Measurements from ENCODE around the gene CANT1.

Gene CANT1

GRCh38 chr17:79020631-79021301 is 11.2 kb upstream of the CANT1 start:
- peak overlapping the region; percentile 17 for H3K27ac ChIP-seq (ENCODE audit: low read depth, low read length)
- H3K9ac ChIP-seq (ENCODE audit: low read length): no peak overlapping the region
- no peak overlapping the region for H3K4me3 ChIP-seq (ENCODE audit: low read length)
- peaks cover 13% of the 10 kb centered on the region for H3K4me1 ChIP-seq (ENCODE audit: control insufficient read depth, insufficient read depth, low read length)
- H3K27me3 ChIP-seq (ENCODE audit: control insufficient read depth, insufficient read depth, low read length): peaks cover 5% of the 10 kb centered on the region
- H3K36me3 ChIP-seq (ENCODE audit: control insufficient read depth, insufficient read depth, low read length): no peaks in the 10 kb centered on the region

- H3K4me3 ChIP-seq (ENCODE audit: low read length): peak overlapping the region; percentile 47
Observed at GRCh38 chr17:79019632-79020584, 10.3 kb upstream of the CANT1 start.

GRCh38 chr17:79019261-79019631 is 9.7 kb upstream of the CANT1 start:
- Histone ChIP-seq H3K27ac (ENCODE audit: low read depth, low read length) (no peak overlapping the region), H3K27me3 (ENCODE audit: control insufficient read depth, insufficient read depth, low read length) (peaks cover 5% of the 10 kb centered on the region), H3K36me3 (ENCODE audit: control insufficient read depth, insufficient read depth, low read length) (no peaks in the 10 kb centered on the region), H3K9ac (ENCODE audit: low read length) (no peak overlapping the region), H3K4me1 (ENCODE audit: control insufficient read depth, insufficient read depth, low read length) (peaks cover 10% of the 10 kb centered on the region), H3K4me3 (ENCODE audit: low read length) (no peak overlapping the region)

More at GRCh38 chr17:79019632-79020584, 10.3 kb upstream of the CANT1 start:
- peaks cover 10% of the 10 kb centered on the region for H3K4me1 ChIP-seq (ENCODE audit: control insufficient read depth, insufficient read depth, low read length)
- H3K36me3 ChIP-seq (ENCODE audit: control insufficient read depth, insufficient read depth, low read length): no peaks in the 10 kb centered on the region
- H3K27ac ChIP-seq (ENCODE audit: low read depth, low read length): peak overlapping the region; percentile 17
- peaks cover 5% of the 10 kb centered on the region for H3K27me3 ChIP-seq (ENCODE audit: control insufficient read depth, insufficient read depth, low read length)
- H3K9ac ChIP-seq (ENCODE audit: low read length): no peak overlapping the region

- H3K4me3 ChIP-seq (ENCODE audit: low read length): no peak overlapping the region
- H3K4me1 ChIP-seq (ENCODE audit: control insufficient read depth, insufficient read depth, low read length): peaks cover 10% of the 10 kb centered on the region
- no peak overlapping the region for H3K9ac ChIP-seq (ENCODE audit: low read length)
- peaks cover 5% of the 10 kb centered on the region for H3K27me3 ChIP-seq (ENCODE audit: control insufficient read depth, insufficient read depth, low read length)
- no peak overlapping the region for H3K27ac ChIP-seq (ENCODE audit: low read depth, low read length)
- H3K36me3 ChIP-seq (ENCODE audit: control insufficient read depth, insufficient read depth, low read length): no peaks in the 10 kb centered on the region
Observed at GRCh38 chr17:79018370-79018695, 8.8 kb upstream of the CANT1 start.

GRCh38 chr17:79017546-79018369 is 8.2 kb upstream of the CANT1 start:
- H3K4me3 ChIP-seq (ENCODE audit: low read length): no peak overlapping the region
- H3K27ac ChIP-seq (ENCODE audit: low read depth, low read length): no peak overlapping the region
- no peaks in the 10 kb centered on the region for H3K36me3 ChIP-seq (ENCODE audit: control insufficient read depth, insufficient read depth, low read length)
- peaks cover 10% of the 10 kb centered on the region for H3K4me1 ChIP-seq (ENCODE audit: control insufficient read depth, insufficient read depth, low read length)
- H3K9ac ChIP-seq (ENCODE audit: low read length): no peak overlapping the region
- H3K27me3 ChIP-seq (ENCODE audit: control insufficient read depth, insufficient read depth, low read length): peaks cover 1% of the 10 kb centered on the region

GRCh38 chr17:79014158-79014758 is 4.7 kb upstream of the CANT1 start:
- Histone ChIP-seq H3K36me3 (ENCODE audit: control insufficient read depth, insufficient read depth, low read length) (no peaks in the 10 kb centered on the region), H3K4me3 (ENCODE audit: low read length) (no peak overlapping the region), H3K4me1 (ENCODE audit: control insufficient read depth, insufficient read depth, low read length) (peaks cover 3% of the 10 kb centered on the region), H3K27me3 (ENCODE audit: control insufficient read depth, insufficient read depth, low read length) (no peaks in the 10 kb centered on the region), H3K27ac (ENCODE audit: low read depth, low read length) (no peak overlapping the region), H3K9ac (ENCODE audit: low read length) (no peak overlapping the region)

GRCh38 chr17:79012563-79013134 is 3.1 kb upstream of the CANT1 start:
- Histone ChIP-seq H3K4me1 (ENCODE audit: control insufficient read depth, insufficient read depth, low read length) (peaks cover 12% of the 10 kb centered on the region), H3K27ac (ENCODE audit: low read depth, low read length) (no peak overlapping the region), H3K9ac (ENCODE audit: low read length) (no peak overlapping the region), H3K36me3 (ENCODE audit: control insufficient read depth, insufficient read depth, low read length) (no peaks in the 10 kb centered on the region), H3K27me3 (ENCODE audit: control insufficient read depth, insufficient read depth, low read length) (no peaks in the 10 kb centered on the region), H3K4me3 (ENCODE audit: low read length) (no peak overlapping the region)

- H3K27me3 ChIP-seq (ENCODE audit: control insufficient read depth, insufficient read depth, low read length): no peaks in the 10 kb centered on the region
- no peaks in the 10 kb centered on the region for H3K36me3 ChIP-seq (ENCODE audit: control insufficient read depth, insufficient read depth, low read length)
- no peak overlapping the region for H3K4me3 ChIP-seq (ENCODE audit: low read length)
- no peak overlapping the region for H3K27ac ChIP-seq (ENCODE audit: low read depth, low read length)
- no peak overlapping the region for H3K9ac ChIP-seq (ENCODE audit: low read length)
- H3K4me1 ChIP-seq (ENCODE audit: control insufficient read depth, insufficient read depth, low read length): peaks cover 12% of the 10 kb centered on the region
Observed at GRCh38 chr17:79011451-79012147, 2.0 kb upstream of the CANT1 start.

- H3K9ac ChIP-seq (ENCODE audit: low read length): no peak overlapping the region
- peak overlapping the region; percentile 83 for H3K4me3 ChIP-seq (ENCODE audit: low read length)
- peak overlapping the region; percentile 76 for H3K27ac ChIP-seq (ENCODE audit: low read depth, low read length)
- H3K36me3 ChIP-seq (ENCODE audit: control insufficient read depth, insufficient read depth, low read length): no peaks in the 10 kb centered on the region
- peaks cover 12% of the 10 kb centered on the region for H3K4me1 ChIP-seq (ENCODE audit: control insufficient read depth, insufficient read depth, low read length)
- no peaks in the 10 kb centered on the region for H3K27me3 ChIP-seq (ENCODE audit: control insufficient read depth, insufficient read depth, low read length)
Observed at GRCh38 chr17:79010304-79010646, 711 bp upstream of the CANT1 start.

- Histone ChIP-seq H3K36me3 (ENCODE audit: control insufficient read depth, insufficient read depth, low read length) (no peaks in the 10 kb centered on the region), H3K9ac (ENCODE audit: low read length) (peak overlapping the region; percentile 99), H3K4me3 (ENCODE audit: low read length) (peak overlapping the region; percentile 83), H3K27me3 (ENCODE audit: control insufficient read depth, insufficient read depth, low read length) (no peaks in the 10 kb centered on the region), H3K4me1 (ENCODE audit: control insufficient read depth, insufficient read depth, low read length) (peaks cover 12% of the 10 kb centered on the region), H3K27ac (ENCODE audit: low read depth, low read length) (peak overlapping the region; percentile 52)
Observed at GRCh38 chr17:79008666-79009387, 737 bp downstream of the CANT1 start.

Data from rectal smooth muscle tissue (tissue), 1 donor.